ENCODE results near the gene RBP5.
"Not testable (repeated sequence)": the region's sequence is repeated elsewhere in the genome, so short reads cannot be mapped to it uniquely, and the experiment has no call there.

The RBP5 gene

DNA sequence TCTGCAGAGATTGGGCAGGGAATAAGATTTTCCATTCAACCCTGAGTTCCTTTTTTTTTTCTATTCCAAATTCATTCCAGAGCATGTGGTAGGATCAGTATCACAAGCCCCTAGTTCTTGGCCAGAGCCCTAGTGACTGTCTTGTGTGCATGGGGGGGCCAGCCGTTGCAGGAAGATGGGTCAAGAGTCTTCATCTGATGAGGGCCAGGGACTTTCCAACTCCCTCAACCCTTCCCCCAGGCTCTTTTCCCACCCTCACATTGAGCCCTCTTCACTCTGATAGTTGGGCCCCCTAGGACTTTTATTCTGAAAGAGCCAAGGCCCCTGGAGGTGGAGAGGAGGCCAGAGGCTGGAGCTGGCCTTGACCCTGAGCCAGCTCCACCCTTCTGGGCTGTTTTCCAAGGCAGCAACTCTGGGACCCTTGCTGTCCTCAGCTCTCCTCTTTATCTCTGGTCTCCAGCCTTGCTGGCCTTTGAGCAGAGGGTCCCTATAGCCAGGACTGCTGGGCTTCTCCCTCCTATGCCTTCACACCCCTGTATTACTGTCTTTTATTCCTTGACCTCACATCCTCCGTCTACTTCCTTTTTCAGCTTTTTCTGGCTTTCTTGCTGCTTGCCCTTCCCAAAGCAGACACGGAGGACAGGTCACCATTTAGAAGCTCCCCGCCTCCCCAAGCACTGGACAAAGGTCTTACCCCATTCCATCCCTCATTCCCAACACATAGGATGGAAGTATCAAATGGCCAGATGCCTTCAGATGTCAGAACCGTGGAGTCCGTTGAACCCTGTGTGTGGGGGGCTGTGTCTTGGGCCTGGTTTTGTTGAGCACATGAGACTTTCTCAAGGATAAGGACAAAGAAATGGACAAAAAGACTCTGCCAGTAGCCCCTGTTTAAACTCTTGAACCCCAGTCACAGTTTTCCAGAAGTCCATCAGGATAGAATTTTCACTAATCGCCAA lies 5.6 kb downstream of the RBP5 start:
- DNase-seq = no peak

GRCh38 chr12:7121324-7121723 lies 7.4 kb downstream of the RBP5 start:
- no peak for DNase-seq

- DNase-seq = no peak
These were observed 8.5 kb downstream of the RBP5 start for GRCh38 chr12:7120166-7120565.

- peak; percentile 19 to 38 for DNase-seq
These were observed 9.8 kb downstream of the RBP5 start for GRCh38 chr12:7118881-7119280.

DNA sequence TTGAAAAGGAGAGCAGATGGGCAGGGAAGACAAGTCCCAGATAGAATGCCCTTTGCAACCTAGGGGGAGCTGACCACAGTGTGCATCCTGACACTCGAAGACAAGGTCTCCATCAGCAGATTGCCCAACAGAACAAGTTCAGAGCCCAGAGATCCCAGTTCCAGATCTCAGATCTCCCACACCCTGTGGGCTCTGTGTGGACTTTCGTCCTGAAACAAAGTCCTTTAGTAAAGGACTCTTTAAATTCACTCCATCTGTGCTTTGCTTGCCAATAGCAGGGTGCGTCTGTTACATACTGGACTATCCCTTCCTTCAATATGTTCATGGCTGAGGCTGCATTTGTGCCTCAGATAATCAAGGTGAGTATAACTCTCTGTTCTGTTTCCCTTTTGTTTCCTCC lies 11.0 kb downstream of the RBP5 start:
- no peak for DNase-seq

DNA sequence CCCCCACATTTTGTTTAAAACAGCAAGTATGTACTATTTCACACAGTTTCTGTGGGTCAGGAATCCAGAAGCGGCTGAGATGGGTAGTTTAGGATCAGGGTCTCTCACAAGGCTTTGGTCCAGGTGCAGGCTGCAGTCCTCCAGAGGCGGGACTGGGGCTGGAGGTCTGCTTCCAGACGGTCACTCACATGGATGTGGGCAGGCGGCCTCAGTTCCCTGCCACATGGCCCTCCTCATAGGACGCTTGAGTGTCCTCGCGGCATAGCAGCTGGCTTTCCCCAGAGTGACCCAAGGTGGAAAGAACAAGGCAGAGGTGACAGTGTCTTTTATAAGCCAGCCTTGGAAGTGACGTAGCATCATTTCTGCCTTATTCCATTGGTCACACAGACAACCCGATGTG lies 11.8 kb downstream of the RBP5 start:
- DNase-seq = no peak

DNA sequence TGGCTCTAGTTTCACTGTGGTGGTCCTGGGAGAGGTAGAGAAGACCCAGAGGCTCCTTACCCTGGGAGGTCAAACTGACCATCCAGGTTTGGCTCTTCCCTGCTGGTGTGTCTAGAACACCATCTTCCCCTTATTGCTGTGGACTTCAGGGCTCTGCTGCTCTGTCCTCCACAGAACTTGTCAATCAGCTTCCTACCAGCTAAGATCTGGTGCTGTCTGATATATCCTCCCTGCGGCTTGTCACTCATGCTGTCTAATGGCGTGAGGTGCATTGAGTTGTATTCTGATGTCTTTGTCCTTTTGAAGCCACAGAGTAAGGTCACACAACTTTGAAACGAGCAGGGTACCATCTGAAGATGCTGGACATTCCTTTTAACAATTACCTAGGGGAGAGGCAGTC lies 12.5 kb downstream of the RBP5 start:
- DNase-seq = no peak

DNA sequence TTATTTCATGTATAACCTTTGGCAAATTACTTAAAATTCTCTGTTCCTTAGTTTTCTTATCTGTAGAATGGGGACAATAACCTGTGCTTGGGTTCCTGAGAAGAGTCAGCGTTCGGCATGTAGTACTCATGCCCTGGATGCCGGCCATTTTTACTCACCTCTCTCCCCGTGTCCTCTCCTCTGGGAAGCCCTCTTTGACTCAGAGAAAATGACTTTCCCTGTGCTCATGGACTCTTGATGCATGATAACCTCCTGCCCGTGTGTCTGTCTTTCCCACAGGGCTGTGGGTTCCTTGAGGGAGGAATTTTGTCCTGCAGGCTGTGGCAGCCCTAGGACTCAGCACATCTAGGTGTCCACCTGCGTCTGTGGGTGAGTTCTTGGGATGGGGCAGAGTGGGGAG lies 13.8 kb downstream of the RBP5 start:
- DNase-seq = no peak

- DNase-seq = no peak
These were observed 14.7 kb downstream of the RBP5 start for GRCh38 chr12:7114008-7114407.

- peak; percentile 43 to 75 for DNase-seq
These were observed 15.3 kb downstream of the RBP5 start for GRCh38 chr12:7113389-7113871.

- no peak for DNase-seq
These were observed 16.6 kb downstream of the RBP5 start for GRCh38 chr12:7112041-7112440.

DNA sequence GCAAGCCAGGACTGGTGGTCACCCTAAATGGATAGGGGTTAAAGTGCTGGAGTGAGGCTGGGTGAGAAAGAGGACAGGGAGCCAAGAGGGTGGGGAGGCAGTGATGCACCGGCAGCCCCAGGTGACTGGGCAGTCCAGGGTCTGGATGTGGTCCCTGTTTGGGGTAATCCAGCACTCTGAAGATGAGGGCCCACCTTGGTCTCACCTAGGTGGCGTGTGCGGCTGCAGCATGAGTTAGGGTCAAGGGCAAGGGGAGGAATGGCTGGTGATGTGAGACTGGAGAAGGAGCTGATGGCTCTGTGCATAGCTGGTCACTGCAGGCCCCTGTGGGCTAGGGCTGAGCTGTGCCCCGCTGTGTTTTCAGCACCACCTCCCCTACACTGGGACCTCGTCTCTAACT lies 18.0 kb downstream of the RBP5 start:
- DNase-seq = no peak

- no peak for DNase-seq
These were observed 19.1 kb downstream of the RBP5 start for GRCh38 chr12:7109572-7109920.

DNA sequence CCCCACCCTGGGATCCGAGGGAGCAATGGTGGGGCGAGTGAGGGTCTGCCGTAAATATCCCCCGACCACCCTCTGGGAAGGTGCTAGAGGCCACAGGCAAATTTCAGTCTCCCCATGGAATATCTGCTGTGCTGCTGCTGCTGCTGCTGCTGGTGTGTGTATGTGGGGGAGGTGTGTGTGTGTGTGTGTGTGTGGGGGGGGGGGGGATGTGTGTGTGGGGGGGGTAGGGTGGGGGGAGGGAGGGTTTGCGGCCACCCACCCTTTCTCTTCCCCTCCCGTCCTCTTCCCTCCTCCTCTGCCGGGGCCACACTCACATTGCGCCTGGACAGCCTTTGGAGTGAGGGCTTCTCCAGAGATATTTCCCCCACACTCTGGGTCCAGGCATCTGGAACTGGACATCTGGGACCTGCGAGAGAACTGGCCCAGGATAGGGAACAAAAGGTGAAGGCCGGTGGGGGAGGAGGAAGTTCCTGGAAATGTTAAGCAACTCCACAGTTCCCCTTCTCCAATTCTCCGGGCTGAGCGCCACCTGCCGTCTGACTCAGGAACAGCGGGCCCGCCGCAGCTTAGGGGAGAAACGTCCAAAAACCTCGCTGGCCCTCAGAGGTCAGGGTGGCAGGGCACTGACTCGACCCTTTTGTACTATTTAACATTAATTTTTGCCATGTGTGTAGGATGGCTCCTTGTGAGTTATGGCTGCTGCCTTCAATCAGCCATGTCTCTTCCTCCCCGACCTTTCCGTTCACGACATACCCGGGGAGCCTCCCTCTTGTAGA lies 19.7 kb downstream of the RBP5 start, which contains the start of gene C1RL:
Gene C1RL, minus strand, starts transcription at position 419 of the 776 bp plus-strand sequence. Its CDS starts 34 bp downstream, at position 385.
- DNase-seq = peak; percentile 70 to 99

- DNase-seq = peak; percentile 44 to 49
These were observed 20.5 kb downstream of the RBP5 start for GRCh38 chr12:7108003-7108795.

GRCh38 chr12:7107636-7108002 lies 21.1 kb downstream of the RBP5 start:
- no peak for DNase-seq

DNA sequence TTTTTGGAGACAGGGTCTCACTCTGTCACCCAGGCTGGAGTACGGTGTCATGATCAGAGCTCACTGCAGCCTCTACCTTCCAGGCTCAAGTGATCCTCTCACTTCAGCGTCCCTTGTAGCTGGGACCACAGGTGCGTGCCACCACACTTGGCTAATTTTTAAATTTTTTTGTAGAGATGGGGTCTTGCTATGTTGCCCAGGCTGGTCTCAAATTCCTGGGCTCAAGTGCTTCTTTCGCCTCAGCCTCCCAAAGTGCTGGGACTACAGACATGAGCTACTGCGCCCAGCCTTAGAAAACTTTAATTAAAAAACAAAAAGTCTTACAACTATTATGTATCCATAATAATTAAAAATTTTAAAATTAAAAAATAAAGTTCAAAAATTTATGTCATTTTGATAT lies 21.5 kb downstream of the RBP5 start:
- not testable (repeated sequence) for DNase-seq

DNA sequence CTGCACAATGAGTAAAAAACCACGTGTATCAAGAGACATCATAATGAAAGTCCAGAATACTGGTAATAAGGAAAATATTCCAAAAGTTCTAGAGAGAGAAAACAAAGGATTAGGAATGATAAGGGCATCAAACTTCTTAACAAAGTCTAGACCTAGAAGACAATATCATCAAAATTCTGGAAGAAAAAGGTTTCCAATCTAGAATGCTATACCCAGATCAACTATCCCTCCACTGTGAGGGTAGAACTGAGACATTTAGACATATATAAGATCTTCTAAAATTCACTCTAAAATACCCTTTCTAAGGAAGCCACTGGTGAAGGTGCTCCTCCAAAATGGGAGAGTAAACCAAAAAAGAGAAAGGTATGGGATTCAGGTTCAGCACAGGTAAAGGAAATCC lies 22.6 kb downstream of the RBP5 start:
- DNase-seq = no peak

- DNase-seq = no peak
These were observed 24.7 kb downstream of the RBP5 start for GRCh38 chr12:7103837-7104584.

- no peak for DNase-seq
These were observed 26.1 kb downstream of the RBP5 start for GRCh38 chr12:7102582-7102981.

- DNase-seq = no peak
These were observed 27.0 kb downstream of the RBP5 start for GRCh38 chr12:7101694-7102131.

GRCh38 chr12:7101047-7101693 lies 27.5 kb downstream of the RBP5 start:
- DNase-seq = no peak

Measured in inflammatory macrophage treated with lipopolysaccharide for 1 hour (primary cell).